Stimulated activated CD4-positive, alpha-beta T cell treated with anti-CD3 and anti-CD28 coated beads, Interleukin-15, amount 100 ng/mL, for 24 hours (primary cell): Measurements from ENCODE around the gene TLE4.
"Not testable (repeated sequence)": the region's sequence is repeated elsewhere in the genome, so short reads cannot be mapped to it uniquely, and the experiment has no call there.

Experiments
- DNase-seq: peaks from one replicate; pipeline ENCODE4 v3.0.0-alpha.2; 2020

Gene TLE4

GRCh38 chr9:79751895-79752466 is 180.2 kb downstream of the TLE4 start:
- DNase-seq, result not testable (repeated sequence)

- DNase-seq, result no peak
Measured at GRCh38 chr9:79756414-79756813, 184.6 kb downstream of the TLE4 start.

- no peak for DNase-seq
Measured at GRCh38 chr9:79757074-79757473, 185.3 kb downstream of the TLE4 start.

GRCh38 chr9:79757881-79758669 is 186.3 kb downstream of the TLE4 start:
- no peak for DNase-seq

- DNase-seq, result peak; percentile 9
Measured at GRCh38 chr9:79759460-79759859, 187.7 kb downstream of the TLE4 start.

- DNase-seq, result no peak
Measured at GRCh38 chr9:79762070-79762469, 190.3 kb downstream of the TLE4 start.

GRCh38 chr9:79763671-79764285 is 192.0 kb downstream of the TLE4 start:
- no peak for DNase-seq

- no peak for DNase-seq
Measured at GRCh38 chr9:79764374-79764773, 192.6 kb downstream of the TLE4 start.

- DNase-seq, result no peak
Measured at GRCh38 chr9:79765466-79765865, 193.7 kb downstream of the TLE4 start.

- DNase-seq, result no peak
Measured at GRCh38 chr9:79766091-79766490, 194.3 kb downstream of the TLE4 start.

GRCh38 chr9:79768194-79768593 is 196.4 kb downstream of the TLE4 start:
- no peak for DNase-seq

- no peak for DNase-seq
Measured at GRCh38 chr9:79769476-79770275, 197.9 kb downstream of the TLE4 start.

- DNase-seq, result no peak
Measured at GRCh38 chr9:79774356-79774755, 202.6 kb downstream of the TLE4 start.
